ENCODE results near the gene CDH18. TPM values are rescaled to one million over a fixed set of nuclear protein-coding genes. Genes with fewer than 3 reads are reported as not detected.

CDH18 gene
- total and polyA plus RNA-seq, 4 donors: 0.03 to 2.4 TPM; not detected in 2

DNA sequence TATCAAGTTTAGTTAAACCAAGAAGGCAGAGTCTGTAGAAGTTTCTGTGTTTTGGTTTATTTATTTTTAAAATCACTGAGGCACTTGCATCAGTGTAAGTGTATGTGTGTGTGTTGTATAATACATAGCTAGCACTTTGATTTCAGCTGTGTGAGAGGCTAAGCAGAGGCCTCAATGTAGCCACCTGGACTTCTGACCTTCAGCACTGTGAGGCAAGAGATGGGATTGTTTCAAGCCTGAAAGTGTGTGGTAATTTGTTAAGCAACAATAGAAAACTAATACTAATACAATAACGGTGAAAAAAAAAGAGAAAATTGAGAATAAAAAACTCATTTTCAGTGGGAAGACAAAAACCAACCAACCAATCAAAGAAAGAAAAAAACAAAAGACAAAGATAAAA, 327.3 kb downstream of the CDH18 start:
- Histone ChIP-seq H3K4me1 (ENCODE audit: control insufficient read depth in 5 of 5, insufficient read depth in 5 of 5, low read length in 5 of 5) (no peaks in the 10 kb centered on the region), H3K27me3 (ENCODE audit: control insufficient read depth in 3 of 3, insufficient read depth in 3 of 3, low read length in 2 of 3) (no peaks in the 10 kb centered on the region), H3K36me3 (ENCODE audit: control insufficient read depth in 4 of 4, insufficient read depth in 4 of 4, low read length in 4 of 4) (no peaks in the 10 kb centered on the region), H3K4me3 (no peak overlapping the region), H3K9me3 (ENCODE audit: control insufficient read depth in 4 of 4, insufficient read depth in 3 of 4, low read length in 3 of 4) (peaks cover 0 to 2% (median 0%) of the 10 kb centered on the region in 4 donors), H3K9ac (ENCODE audit: insufficient read depth in 1 of 2, low read length in 2 of 2) (no peak overlapping the region), H3K27ac (ENCODE audit: low read depth in 1 of 2, low read length in 1 of 2) (no peak overlapping the region)
- 84 to 100% methylated on average over 1 of the region's 1 CpG for WGBS, 2 donors
- TF ChIP-seq CTCF (IDR thresholded peaks at IDR 0.05; ENCODE audit: control extremely low read depth, extremely low read depth): no peak
- ATAC-seq (ENCODE audit: insufficient read depth, low FRiP score): no peak
- DNase-seq: no peak

- no peak for DNase-seq
- no peak for ATAC-seq (ENCODE audit: insufficient read depth, low FRiP score)
- no peak overlapping the region for H3K27ac ChIP-seq (ENCODE audit: low read depth in 1 of 2, low read length in 1 of 2)
- H3K9me3 ChIP-seq (ENCODE audit: control insufficient read depth in 4 of 4, insufficient read depth in 3 of 4, low read length in 3 of 4): peaks cover 0 to 2% (median 0%) of the 10 kb centered on the region in 4 donors
- no peaks in the 10 kb centered on the region for H3K27me3 ChIP-seq (ENCODE audit: control insufficient read depth in 3 of 3, insufficient read depth in 3 of 3, low read length in 2 of 3)
- TF ChIP-seq CTCF (IDR thresholded peaks at IDR 0.05; ENCODE audit: control extremely low read depth, extremely low read depth): no peak
- no peak overlapping the region for H3K4me3 ChIP-seq
- no peaks in the 10 kb centered on the region for H3K36me3 ChIP-seq (ENCODE audit: control insufficient read depth in 4 of 4, insufficient read depth in 4 of 4, low read length in 4 of 4)
- 62 to 73% methylated on average over 2 of the region's 2 CpGs for WGBS, 2 donors
- H3K4me1 ChIP-seq (ENCODE audit: control insufficient read depth in 5 of 5, insufficient read depth in 5 of 5, low read length in 5 of 5): no peaks in the 10 kb centered on the region
- no peak overlapping the region for H3K9ac ChIP-seq (ENCODE audit: insufficient read depth in 1 of 2, low read length in 2 of 2)
Observed at GRCh38 chr5:19655627-19656026, 332.4 kb downstream of the CDH18 start.

- TF ChIP-seq CTCF (IDR thresholded peaks at IDR 0.05; ENCODE audit: control extremely low read depth, extremely low read depth): no peak
- DNase-seq: no peak
- no peak for ATAC-seq (ENCODE audit: insufficient read depth, low FRiP score)
- 91% methylated on average over 4 of the region's 4 CpGs for WGBS, 2 donors
- Histone ChIP-seq H3K9ac (ENCODE audit: insufficient read depth in 1 of 2, low read length in 2 of 2) (no peak overlapping the region), H3K4me3 (no peak overlapping the region), H3K27me3 (ENCODE audit: control insufficient read depth in 3 of 3, insufficient read depth in 3 of 3, low read length in 2 of 3) (no peaks in the 10 kb centered on the region), H3K36me3 (ENCODE audit: control insufficient read depth in 4 of 4, insufficient read depth in 4 of 4, low read length in 4 of 4) (no peaks in the 10 kb centered on the region), H3K4me1 (ENCODE audit: control insufficient read depth in 5 of 5, insufficient read depth in 5 of 5, low read length in 5 of 5) (no peaks in the 10 kb centered on the region), H3K27ac (ENCODE audit: low read depth in 1 of 2, low read length in 1 of 2) (no peak overlapping the region), H3K9me3 (ENCODE audit: control insufficient read depth in 4 of 4, insufficient read depth in 3 of 4, low read length in 3 of 4) (no peaks in the 10 kb centered on the region)
Observed at GRCh38 chr5:19638461-19638860, 349.5 kb downstream of the CDH18 start.

DNA sequence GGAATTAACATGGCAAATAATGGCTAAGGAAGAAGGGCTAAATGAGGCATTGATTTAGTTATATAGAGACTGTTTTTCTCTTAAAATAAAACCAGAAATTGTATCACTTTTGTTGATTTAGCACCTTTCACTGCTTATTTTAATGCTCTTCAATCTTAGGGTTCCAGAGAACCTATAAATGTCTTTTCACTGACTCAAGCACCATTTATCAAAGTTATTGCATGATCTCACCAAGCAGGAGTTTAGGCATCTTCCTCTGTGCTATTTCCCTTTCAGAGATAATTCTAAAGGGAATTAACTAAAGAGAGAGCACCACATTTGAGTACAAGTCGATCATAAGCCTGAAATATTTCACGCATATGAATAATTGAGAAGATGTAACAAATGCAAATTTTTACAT, 357.1 kb downstream of the CDH18 start:
- WGBS, 2 donors: 87 to 88% methylated on average over 2 of the region's 2 CpGs
- no peak overlapping the region for H3K27ac ChIP-seq (ENCODE audit: low read depth in 1 of 2, low read length in 1 of 2)
- no peaks in the 10 kb centered on the region for H3K27me3 ChIP-seq (ENCODE audit: control insufficient read depth in 3 of 3, insufficient read depth in 3 of 3, low read length in 2 of 3)
- no peaks in the 10 kb centered on the region for H3K4me1 ChIP-seq (ENCODE audit: control insufficient read depth in 5 of 5, insufficient read depth in 5 of 5, low read length in 5 of 5)
- no peak for TF ChIP-seq CTCF (IDR thresholded peaks at IDR 0.05; ENCODE audit: control extremely low read depth, extremely low read depth)
- no peaks in the 10 kb centered on the region for H3K36me3 ChIP-seq (ENCODE audit: control insufficient read depth in 4 of 4, insufficient read depth in 4 of 4, low read length in 4 of 4)
- DNase-seq (no peak), ATAC-seq (ENCODE audit: insufficient read depth, low FRiP score) (no peak)
- H3K4me3 ChIP-seq: no peak overlapping the region
- H3K9ac ChIP-seq (ENCODE audit: insufficient read depth in 1 of 2, low read length in 2 of 2): no peak overlapping the region
- peaks cover 0 to 2% (median 0%) of the 10 kb centered on the region in 4 donors for H3K9me3 ChIP-seq (ENCODE audit: control insufficient read depth in 4 of 4, insufficient read depth in 3 of 4, low read length in 3 of 4)

All from lung (tissue), 12 donors.